Choroid plexus epithelial cell (primary cell): ENCODE results near the gene NEK10.
A peak's percentile ranks its signal among the peaks of the same experiment; 100 is the strongest.

Source experiments
- DNase-seq: peaks from one replicate; pipeline ENCODE4 v3.0.0-alpha.2; 2010; ENCODE audit warnings: low read depth
- H3K4me3 ChIP-seq: 2 replicates; pipeline ENCODE4 v1.5.1; 2011; ENCODE audit warnings: low read depth, mild to moderate bottlenecking, control low read depth, low read length, moderate library complexity
- TF ChIP-seq, protein P1 (sequence below): conservative IDR thresholded peaks from 2 replicates; pipeline ENCODE4 v1.5.1; 2011; ENCODE audit warnings: low read depth, mild to moderate bottlenecking, control low read depth, inconsistent platforms, low read length, moderate library complexity

NEK10 gene

DNA sequence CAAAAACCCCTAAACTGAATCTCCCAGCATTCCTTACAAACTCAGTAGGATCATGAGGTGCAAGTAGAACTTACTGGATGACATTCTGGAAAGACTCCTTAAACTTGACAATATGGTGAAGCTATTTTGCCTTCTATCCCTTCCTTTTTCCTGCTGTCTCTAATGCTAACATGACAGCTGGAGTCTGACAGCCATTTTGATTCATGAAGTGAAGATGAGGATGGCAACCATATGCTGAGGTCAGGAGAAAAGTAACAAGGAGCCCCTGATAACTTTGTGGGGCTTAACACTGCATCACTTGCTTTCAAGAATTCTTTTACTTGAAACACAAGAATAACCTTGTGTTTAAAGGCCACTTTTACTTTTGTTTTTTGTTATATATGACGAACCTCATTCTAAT lies 15.0 kb upstream of the NEK10 start:
- DNase-seq: no peak
- TF ChIP-seq, protein P1, sequence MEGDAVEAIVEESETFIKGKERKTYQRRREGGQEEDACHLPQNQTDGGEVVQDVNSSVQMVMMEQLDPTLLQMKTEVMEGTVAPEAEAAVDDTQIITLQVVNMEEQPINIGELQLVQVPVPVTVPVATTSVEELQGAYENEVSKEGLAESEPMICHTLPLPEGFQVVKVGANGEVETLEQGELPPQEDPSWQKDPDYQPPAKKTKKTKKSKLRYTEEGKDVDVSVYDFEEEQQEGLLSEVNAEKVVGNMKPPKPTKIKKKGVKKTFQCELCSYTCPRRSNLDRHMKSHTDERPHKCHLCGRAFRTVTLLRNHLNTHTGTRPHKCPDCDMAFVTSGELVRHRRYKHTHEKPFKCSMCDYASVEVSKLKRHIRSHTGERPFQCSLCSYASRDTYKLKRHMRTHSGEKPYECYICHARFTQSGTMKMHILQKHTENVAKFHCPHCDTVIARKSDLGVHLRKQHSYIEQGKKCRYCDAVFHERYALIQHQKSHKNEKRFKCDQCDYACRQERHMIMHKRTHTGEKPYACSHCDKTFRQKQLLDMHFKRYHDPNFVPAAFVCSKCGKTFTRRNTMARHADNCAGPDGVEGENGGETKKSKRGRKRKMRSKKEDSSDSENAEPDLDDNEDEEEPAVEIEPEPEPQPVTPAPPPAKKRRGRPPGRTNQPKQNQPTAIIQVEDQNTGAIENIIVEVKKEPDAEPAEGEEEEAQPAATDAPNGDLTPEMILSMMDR: no peak
- no peak overlapping the region for H3K4me3 ChIP-seq

DNA sequence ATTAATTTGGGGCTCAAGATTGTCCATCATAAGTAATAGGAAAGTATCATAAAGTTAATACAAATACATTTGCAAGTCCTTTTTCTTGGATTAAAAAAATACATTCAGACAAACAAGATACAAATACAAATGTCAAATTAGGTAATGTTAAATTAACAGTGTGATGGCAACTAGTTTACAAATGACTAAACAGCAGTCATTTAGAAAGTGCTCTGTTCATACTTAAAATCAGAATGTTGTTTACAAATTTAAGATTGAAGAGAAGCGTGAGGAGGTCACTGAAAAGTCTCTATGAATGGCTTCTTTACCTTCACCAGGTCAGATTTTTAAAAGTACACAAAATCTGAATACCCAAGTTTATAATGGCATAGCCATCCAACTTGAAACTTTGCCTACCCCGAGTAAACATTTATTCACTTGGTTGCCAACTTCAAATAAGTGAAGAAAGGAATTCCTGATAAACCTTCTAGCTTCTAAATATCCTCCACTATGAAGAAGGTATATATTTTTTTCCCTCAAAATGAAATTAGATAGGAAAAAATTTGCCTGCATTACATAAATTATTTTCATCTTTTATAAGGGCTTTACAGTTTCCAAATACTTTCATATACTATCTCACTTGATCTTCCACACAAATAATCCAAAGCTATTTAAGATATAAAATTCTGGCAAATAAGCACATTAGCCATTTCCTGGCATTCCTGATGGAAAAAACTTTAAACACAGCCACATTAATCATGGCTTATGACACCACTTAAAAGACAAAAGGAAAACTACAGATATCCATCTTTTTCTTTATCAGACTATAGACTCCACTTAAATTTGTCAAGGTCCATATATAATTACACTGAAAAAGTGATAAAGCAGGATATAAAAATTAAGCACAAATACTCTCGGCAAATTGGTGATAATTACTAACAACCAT lies 11.5 kb upstream of the NEK10 start:
- no peak for DNase-seq
- H3K4me3 ChIP-seq: no peak overlapping the region
- TF ChIP-seq, protein P1: no peak

DNA sequence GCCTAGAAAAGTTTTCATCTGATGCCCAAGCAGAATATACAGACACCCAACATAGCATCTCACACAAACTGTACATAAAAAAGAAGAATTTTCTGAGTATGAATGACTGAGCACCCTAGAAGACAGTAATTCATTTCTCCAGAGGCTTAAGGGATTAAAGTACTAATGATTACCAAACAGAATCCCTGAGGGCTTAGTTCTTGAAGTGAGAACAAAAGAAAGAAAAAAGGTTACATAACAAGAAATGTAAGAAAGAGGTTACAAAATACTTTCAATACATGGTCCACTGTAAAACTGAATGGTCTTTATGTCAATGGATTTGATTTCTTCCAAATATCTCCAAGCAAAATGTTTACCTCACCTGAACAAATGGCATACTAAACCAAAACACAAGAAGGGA lies 9.1 kb upstream of the NEK10 start:
- TF ChIP-seq, protein P1: no peak
- no peak overlapping the region for H3K4me3 ChIP-seq
- DNase-seq: no peak

GRCh38 chr3:27376109-27376772 lies 7.1 kb upstream of the NEK10 start:
- no peak for DNase-seq
- TF ChIP-seq, protein P1: no peak
- no peak overlapping the region for H3K4me3 ChIP-seq

DNA sequence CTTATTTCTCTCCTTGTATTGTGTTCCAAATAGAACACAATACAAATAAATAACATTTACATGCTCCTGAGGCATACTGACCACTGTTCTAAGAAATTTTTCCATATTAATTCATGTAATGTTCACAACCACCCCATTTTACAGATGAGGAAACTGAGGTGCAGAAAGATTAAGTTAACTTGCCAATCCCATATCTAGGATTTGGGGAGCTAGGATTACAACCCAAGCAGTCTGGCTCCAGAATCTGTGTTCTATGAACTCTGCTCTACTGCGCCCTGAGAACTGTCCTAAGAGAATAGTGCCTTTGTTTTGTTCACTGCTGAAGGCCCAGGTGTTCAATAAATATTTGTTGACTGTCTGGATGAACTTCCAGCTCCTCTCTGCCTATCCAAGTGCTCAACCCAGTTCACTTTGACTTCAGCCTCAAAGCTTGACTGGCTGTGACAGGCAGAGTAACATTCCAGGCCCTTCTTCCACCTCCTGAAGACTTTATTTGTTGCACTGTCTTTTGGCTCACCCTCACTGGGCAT lies 3.1 kb downstream of the NEK10 start:
- no peak for DNase-seq
- no peak overlapping the region for H3K4me3 ChIP-seq
- TF ChIP-seq, protein P1: no peak

GRCh38 chr3:27360113-27361078 lies 8.8 kb downstream of the NEK10 start:
- DNase-seq: peak; percentile 60
- TF ChIP-seq, protein P1: no peak
- H3K4me3 ChIP-seq: no peak overlapping the region
